ENCODE data around the gene LMTK3. TPM values are rescaled to one million over a fixed set of nuclear protein-coding genes. Genes with fewer than 3 reads are reported as not detected.
"Not testable (repeated sequence)": the region's sequence is repeated elsewhere in the genome, so short reads cannot be mapped to it uniquely, and the experiment has no call there.

LMTK3 gene
- total RNA-seq, 2 donors from 2014 or later = 0.19 to 0.57 TPM

DNA sequence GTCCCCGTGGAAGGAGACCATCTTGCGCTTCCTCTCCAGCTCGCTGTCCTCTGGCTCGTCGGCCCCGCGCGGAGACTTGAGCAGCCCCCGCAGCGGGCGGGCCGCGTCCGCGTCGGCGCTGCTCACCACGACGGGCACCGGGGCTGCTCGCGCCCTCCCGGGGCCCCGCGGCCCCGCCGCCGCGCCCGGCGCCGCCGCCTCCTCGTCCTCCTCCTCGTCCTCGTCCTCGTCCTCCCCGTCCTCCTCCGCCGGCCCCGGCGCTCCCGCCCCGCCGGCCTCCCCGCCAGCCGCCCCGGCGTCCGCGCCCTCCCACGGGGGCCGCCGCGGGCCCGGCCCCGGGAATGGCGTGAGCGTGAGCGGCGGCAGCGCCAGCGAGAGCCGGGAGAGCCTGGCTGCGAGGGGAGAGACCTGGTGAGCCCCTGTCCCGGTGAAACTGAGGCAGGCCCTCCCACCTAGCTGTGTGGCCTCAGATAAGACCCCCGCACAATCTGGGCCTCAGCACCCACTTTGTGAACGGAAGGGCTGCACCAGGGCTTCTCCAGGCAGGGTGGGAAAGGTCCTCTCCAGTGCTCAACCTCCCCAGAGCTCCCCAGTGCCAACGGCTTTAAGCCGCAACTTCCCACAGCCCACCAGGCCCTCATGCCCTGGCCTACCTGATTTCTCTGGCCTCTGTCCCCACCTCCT is 17.8 kb downstream of the LMTK3 start:
- DNase-seq (ENCODE audit: low spot score) = no peak
- intact Hi-C loops (cut with DNase I) = loop anchor here (5.0 to 10.0 kb wide), 2 partner anchors 91 to 93 kb away; no protein-coding TSS in a partner anchor

- DNase-seq (ENCODE audit: low spot score) = peak; percentile 99
- intact Hi-C loops (cut with DNase I) = loop anchor here (5.0 to 10.0 kb wide), 2 partner anchors 92 to 94 kb away; no protein-coding TSS in a partner anchor
These were observed 18.5 kb downstream of the LMTK3 start for GRCh38 chr19:48492925-48493717.

- no peak for DNase-seq (ENCODE audit: low spot score)
- intact Hi-C loops (cut with DNase I) = loop anchor here (5.0 to 10.0 kb wide), 2 partner anchors 93 to 96 kb away; no protein-coding TSS in a partner anchor
These were observed 19.9 kb downstream of the LMTK3 start for GRCh38 chr19:48491793-48492123.

DNA sequence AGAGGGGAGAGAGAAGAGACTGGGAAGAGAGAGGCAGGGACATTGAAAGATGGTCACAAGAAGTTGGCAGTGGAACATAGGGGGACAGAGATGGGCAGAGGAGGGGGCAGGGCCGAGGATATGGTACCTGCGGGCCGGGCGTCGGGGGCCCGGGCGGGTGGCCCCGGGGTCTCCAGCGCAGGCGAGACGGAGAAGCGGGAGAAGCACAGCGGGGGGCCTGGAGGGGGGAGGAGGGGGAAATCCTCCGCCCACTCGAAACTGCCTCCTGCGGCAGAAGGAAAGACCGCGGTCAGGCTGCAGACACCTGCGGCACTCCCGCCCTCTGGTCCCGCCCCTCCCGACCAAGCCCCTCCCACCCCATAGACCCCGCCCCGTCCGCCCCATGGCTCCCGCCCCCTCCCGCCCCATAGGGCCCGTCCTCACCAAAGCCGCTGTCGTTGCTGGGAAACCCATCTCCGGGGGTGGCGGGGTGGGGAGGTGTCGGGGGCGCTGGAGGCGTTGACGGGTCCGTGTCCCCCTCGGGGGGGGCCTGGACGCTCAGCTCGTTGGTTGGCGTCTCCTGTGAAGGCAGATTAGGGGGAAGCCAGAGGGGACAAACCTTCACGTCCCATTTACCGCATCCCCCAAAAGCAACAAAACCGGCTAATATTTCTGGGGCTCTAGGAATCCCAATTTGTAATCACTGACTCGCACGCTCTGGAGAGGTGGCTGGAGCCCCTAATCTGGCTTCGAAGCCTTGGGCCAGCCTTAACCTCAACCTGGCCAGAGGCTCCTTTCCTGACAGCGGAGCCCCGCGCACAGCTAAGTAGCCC is 20.4 kb downstream of the LMTK3 start:
- intact Hi-C loops (cut with DNase I) = loop anchor here (5.0 to 10.0 kb wide), 2 partner anchors 94 to 96 kb away; no protein-coding TSS in a partner anchor
- DNase-seq (ENCODE audit: low spot score) = no peak

DNA sequence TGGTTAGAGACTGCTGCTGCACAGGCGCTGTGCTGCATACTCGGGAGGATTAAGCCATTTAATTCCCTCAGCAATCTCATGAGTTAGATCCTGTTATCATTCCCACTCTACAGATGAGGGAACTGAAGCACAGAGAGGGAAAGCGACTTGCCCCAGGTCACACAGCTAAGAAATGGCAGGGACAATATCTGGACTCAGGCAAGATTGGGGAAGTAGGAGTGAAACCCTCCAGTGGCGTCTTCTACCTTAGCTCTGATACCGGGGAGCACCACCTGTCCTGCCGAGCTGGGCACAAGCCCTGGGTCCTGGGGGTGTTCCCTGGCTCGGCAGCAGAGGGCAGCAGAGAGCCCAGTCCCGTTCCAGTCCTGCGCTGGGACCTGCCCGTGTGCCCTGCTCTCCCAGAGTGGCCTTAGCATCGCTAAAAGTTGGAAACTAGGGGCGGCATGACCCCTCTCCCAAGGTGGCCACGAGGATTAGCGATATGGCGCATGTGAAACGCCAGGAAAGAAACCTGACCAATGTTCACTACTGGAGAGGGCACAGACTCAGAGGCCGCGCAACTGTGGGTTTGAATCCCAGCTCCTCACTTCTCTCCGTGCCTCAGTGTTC is 21.9 kb downstream of the LMTK3 start:
- intact Hi-C loops (cut with DNase I) = loop anchor here (5.0 to 10.0 kb wide), 2 partner anchors 95 to 98 kb away; no protein-coding TSS in a partner anchor
- peak; percentile 93 for DNase-seq (ENCODE audit: low spot score)

DNA sequence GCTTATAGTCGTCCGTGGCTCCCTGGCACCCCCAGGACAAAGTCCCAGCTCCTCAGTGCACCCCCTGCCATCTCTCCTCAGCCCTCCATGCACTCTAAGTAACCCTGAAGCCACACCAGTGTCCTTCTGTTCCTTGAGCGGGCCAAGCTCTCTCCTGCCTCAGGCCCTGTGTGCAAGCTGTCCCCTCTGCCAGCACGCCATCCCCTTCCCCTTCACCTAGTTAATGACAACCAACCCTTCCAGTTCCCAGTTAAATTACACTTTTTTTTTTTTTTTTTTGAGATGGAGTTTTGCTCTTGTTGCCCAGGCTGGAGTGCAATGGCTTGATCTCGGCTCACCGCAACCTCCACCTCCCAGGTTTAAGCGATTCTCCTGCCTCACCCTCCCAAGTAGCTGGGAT is 23.2 kb downstream of the LMTK3 start:
- intact Hi-C loops (cut with DNase I); DNase-seq (ENCODE audit: low spot score): not testable (repeated sequence)

- no peak for DNase-seq (ENCODE audit: low spot score)
- intact Hi-C loops (cut with DNase I) = no loop called here
These were observed 23.7 kb downstream of the LMTK3 start for GRCh38 chr19:48487948-48488347.

GRCh38 chr19:48487544-48487943 is 24.1 kb downstream of the LMTK3 start:
- intact Hi-C loops (cut with DNase I) = no loop called here
- DNase-seq (ENCODE audit: low spot score) = no peak

GRCh38 chr19:48486706-48487105 is 24.9 kb downstream of the LMTK3 start:
- intact Hi-C loops (cut with DNase I) = not testable (repeated sequence)

GRCh38 chr19:48484931-48485612 is 26.6 kb downstream of the LMTK3 start:
- intact Hi-C loops (cut with DNase I) = no loop called here
- no peak for DNase-seq (ENCODE audit: low spot score)

More at GRCh38 chr19:48486706-48487105, 24.9 kb downstream of the LMTK3 start:
- not testable (repeated sequence) for DNase-seq (ENCODE audit: low spot score)

DNA sequence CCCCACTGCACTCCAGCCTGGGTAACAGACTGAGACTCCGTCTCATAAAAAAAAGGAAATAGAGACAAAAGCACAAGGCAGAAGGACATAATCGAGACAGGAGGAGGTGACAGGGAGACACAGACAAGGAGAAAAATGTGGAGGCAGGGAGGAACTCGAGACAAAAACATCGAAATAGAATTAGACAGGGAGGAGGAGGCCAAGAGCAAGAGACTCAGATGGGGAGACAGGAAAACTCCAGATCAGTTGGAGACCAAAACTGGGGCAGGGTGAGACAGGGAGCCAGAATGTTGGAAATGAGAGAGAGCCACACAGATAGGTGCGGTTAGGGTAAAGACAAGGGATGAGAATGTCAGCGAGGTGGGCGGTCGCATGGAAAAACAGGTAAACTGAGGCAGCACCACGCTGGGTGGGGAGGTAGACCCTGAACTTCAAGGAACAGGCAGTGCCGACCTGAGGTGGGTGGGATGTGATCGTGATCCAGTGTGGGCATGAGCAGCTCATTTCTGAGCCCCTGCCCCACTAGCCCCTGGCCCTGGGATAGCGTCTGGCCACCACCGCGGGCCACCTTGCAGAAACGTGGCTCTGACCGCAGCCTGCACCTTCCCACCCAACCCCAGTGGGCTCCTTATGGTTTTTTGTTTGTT is 27.3 kb downstream of the LMTK3 start:
- DNase-seq (ENCODE audit: low spot score) = no peak
- intact Hi-C loops (cut with DNase I) = no loop called here

- no peak for DNase-seq (ENCODE audit: low spot score)
- intact Hi-C loops (cut with DNase I) = no loop called here
These were observed 28.3 kb downstream of the LMTK3 start for GRCh38 chr19:48483301-48483700.

DNA sequence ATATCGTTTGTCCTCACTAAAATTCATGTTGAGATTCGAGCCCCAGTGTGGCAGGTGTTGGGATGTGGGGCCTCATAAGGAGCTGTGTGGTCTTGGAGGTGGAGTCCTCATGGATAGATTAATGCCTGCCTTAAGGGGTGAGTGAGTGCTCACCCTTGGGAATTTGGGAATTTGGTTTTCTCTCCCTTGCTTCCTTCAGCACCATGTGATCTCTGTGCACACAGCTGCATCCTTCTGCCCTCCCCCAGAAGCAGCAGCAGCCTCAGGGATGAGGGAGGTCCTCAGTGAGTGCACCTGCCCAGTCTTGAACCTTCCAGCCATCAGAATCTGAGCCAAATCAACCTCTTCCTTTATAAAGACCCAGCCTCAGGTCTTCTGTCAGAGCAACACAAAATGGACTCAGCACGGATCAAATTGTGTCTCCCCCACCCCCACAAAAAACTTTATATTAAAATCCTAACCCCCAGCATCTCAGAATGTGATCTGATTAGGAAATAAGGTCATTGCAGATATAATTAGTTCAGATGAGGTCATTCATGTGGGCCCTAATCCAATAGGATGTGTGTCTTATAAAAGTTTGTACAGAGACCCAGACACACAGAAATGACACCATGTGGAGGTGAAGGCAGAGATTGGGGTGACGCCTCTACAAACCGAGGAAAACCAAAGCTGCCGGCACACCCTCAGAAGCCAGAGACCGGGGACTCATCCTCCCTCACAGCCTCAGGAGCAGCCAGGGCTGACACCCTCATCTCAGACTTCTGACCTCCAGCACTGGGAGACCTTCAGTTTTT is 29.6 kb downstream of the LMTK3 start:
- intact Hi-C loops (cut with DNase I) = no loop called here
- no peak for DNase-seq (ENCODE audit: low spot score)

GRCh38 chr19:48480558-48481500 is 30.8 kb downstream of the LMTK3 start:
- DNase-seq (ENCODE audit: low spot score) = no peak
- intact Hi-C loops (cut with DNase I) = no loop called here

- DNase-seq (ENCODE audit: low spot score) = peak; percentile 92
- intact Hi-C loops (cut with DNase I) = no loop called here
These were observed 31.5 kb downstream of the LMTK3 start for GRCh38 chr19:48480183-48480557.

- intact Hi-C loops (cut with DNase I) = no loop called here
- DNase-seq (ENCODE audit: low spot score) = no peak
These were observed 31.9 kb downstream of the LMTK3 start for GRCh38 chr19:48479686-48480085.

Measured in posterior vena cava (tissue), 2 donors.